Measurements from ENCODE around the gene APMAP. TPM values are rescaled to one million over a fixed set of nuclear protein-coding genes. Genes with fewer than 3 reads are reported as not detected.

The APMAP gene
- total and polyA plus RNA-seq, 2 experiments from 2014 or later: 50.4 to 90.2 TPM

DNA sequence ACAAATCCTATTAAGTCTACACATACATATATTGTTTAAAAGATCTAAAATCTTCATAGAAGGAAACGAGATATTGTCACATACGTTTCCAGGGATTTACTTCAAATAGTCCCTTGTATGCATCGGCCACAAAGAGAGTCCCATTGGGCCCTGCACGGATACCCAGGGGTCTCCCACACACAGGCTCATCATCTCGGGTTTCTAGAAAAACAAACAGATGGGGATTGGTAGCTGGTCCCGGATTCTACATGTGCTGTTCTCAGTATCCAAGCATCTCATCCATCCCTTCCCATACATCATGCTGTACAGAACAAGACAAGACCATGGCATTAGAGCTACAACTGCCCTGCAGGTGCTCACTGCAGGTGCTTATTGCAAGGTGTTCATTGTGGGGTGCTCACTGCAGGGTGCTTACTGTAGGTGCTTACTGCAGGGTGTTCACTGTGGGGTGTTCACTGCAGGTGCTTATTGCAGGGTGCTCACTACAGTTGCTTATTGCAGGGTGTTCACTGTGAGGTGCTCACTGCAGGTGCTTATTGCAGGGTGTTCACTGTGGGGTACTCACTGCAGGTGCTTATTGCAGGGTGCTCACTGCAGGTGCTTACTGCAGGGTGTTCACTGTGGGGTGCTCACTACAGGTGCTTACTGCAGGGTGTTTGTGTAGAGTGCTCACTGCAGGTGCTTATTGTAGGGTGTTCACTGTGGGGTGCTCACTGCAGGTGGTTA, 21.0 kb downstream of the APMAP start:
- TF ChIP-seq, protein P1, sequence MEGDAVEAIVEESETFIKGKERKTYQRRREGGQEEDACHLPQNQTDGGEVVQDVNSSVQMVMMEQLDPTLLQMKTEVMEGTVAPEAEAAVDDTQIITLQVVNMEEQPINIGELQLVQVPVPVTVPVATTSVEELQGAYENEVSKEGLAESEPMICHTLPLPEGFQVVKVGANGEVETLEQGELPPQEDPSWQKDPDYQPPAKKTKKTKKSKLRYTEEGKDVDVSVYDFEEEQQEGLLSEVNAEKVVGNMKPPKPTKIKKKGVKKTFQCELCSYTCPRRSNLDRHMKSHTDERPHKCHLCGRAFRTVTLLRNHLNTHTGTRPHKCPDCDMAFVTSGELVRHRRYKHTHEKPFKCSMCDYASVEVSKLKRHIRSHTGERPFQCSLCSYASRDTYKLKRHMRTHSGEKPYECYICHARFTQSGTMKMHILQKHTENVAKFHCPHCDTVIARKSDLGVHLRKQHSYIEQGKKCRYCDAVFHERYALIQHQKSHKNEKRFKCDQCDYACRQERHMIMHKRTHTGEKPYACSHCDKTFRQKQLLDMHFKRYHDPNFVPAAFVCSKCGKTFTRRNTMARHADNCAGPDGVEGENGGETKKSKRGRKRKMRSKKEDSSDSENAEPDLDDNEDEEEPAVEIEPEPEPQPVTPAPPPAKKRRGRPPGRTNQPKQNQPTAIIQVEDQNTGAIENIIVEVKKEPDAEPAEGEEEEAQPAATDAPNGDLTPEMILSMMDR (IDR thresholded peaks at IDR 0.05; ENCODE audit: low read depth, low read length): no peak

DNA sequence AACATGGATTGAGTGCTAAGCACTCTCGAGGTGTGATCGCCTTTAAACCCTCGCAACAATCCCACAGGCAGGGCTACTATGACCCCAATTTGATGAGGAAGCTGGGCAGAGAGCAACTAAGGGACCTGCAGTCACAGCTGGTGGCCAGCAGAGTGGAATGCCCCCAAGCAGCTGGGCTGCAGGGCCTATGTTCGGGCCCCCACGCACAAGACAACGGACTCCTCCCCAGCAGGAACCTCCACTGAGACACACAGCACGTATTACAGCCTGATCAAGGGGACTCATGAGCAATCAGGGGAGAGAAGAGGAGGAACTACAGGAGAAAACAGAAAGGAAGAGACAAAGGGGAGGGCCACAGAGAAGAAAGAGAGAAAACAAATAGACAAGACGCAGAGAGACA, 21.8 kb downstream of the APMAP start:
- Histone ChIP-seq H3K27ac (no peak overlapping the region), H3K27me3 (no peaks in the 10 kb centered on the region), H3K4me3 (no peak overlapping the region), H3K4me1 (ENCODE audit: low read depth) (no peaks in the 10 kb centered on the region), H3K36me3 (peaks cover 9% of the 10 kb centered on the region), H3K9me3 (ENCODE audit: low read depth) (no peaks in the 10 kb centered on the region)
- no peak for DNase-seq (ENCODE audit: low read depth in 1 of 2, low spot score in 1 of 2)
- TF ChIP-seq, protein P1 (IDR thresholded peaks at IDR 0.05; ENCODE audit: low read depth, low read length): no peak

More for the DNA sequence above, 21.0 kb downstream of the APMAP start:
- Histone ChIP-seq H3K9me3 (ENCODE audit: low read depth) (no peaks in the 10 kb centered on the region), H3K4me1 (ENCODE audit: low read depth) (no peaks in the 10 kb centered on the region), H3K4me3 (no peak overlapping the region), H3K27me3 (no peaks in the 10 kb centered on the region), H3K36me3 (peaks cover 9% of the 10 kb centered on the region), H3K27ac (no peak overlapping the region)
- no peak for DNase-seq (ENCODE audit: low read depth in 1 of 2, low spot score in 1 of 2)

DNA sequence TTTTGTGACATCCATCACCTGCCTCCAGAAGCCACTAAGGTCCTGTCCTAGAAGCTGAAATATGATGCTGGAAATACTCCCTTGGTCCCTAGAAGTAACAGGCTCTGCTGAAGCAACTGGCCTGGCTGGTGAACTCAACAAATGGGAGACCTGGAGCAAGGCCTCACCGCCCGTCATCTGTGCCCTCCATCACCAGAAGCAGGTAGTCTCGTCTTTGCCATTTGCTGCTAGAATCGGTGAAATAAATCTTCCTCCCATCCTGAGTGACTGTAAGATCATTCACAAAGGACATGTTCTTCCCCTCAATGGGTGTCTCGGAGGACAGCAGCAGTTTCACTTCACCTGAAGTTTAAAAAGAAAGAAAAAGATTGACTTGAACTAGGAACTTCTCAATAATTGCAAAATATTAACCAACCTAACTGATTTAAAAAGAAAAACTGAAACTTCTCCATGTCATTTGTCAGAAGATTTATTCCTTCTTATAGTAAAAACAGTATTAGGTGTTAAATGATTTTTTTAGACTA, 22.5 kb downstream of the APMAP start:
- Histone ChIP-seq H3K4me3 (no peak overlapping the region), H3K9me3 (ENCODE audit: low read depth) (no peaks in the 10 kb centered on the region), H3K4me1 (ENCODE audit: low read depth) (no peaks in the 10 kb centered on the region), H3K27me3 (no peaks in the 10 kb centered on the region), H3K27ac (no peak overlapping the region), H3K36me3 (peaks cover 9% of the 10 kb centered on the region)
- no peak for DNase-seq (ENCODE audit: low read depth in 1 of 2, low spot score in 1 of 2)
- TF ChIP-seq, protein P1 (IDR thresholded peaks at IDR 0.05; ENCODE audit: low read depth, low read length): no peak

DNA sequence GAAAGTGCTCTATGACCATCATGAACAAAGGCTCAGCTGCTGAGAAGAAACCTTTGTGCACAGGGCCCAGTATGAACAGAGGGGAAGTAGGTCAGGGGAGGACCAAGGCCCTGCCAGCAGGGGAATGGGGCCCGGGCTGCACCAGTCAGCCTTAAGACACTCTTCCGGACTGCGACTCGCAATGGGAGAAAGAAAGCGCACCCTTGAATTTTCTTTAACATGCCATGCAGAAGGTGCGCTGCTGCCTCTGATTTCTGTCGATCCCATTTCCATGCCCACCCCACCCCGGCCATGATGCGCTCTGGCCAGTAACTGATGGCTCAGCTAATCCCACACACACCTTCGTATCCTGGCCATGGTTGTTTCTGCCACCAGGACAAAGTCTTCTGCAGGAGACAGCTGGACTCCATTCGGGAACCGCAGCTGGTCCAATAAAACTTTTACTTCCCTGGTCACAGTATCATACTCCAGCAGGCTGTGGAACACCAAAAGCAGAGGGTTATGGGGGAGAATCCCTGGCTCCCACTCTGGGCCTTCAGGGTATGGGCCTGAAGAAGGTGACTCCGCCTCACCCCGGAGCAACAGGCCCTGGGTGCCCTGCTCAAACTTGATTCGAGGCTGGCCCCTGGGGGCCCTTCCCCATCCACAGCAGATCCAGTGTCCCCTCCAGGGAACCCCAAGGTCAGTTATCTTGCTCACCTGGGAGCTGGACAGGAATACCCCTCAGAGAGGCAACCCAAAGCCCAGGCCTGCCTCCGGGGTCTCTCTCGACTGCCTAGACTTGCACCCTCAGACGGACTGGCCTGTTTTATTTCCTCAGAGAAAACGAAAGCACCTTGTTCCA, 23.1 kb downstream of the APMAP start:
- H3K36me3 ChIP-seq: peaks cover 9% of the 10 kb centered on the region
- no peak overlapping the region for H3K4me3 ChIP-seq
- H3K9me3 ChIP-seq (ENCODE audit: low read depth): no peaks in the 10 kb centered on the region
- no peak for DNase-seq (ENCODE audit: low read depth in 1 of 2, low spot score in 1 of 2)
- no peak overlapping the region for H3K27ac ChIP-seq
- TF ChIP-seq, protein P1 (IDR thresholded peaks at IDR 0.05; ENCODE audit: low read depth, low read length): no peak
- no peaks in the 10 kb centered on the region for H3K4me1 ChIP-seq (ENCODE audit: low read depth)
- no peaks in the 10 kb centered on the region for H3K27me3 ChIP-seq

DNA sequence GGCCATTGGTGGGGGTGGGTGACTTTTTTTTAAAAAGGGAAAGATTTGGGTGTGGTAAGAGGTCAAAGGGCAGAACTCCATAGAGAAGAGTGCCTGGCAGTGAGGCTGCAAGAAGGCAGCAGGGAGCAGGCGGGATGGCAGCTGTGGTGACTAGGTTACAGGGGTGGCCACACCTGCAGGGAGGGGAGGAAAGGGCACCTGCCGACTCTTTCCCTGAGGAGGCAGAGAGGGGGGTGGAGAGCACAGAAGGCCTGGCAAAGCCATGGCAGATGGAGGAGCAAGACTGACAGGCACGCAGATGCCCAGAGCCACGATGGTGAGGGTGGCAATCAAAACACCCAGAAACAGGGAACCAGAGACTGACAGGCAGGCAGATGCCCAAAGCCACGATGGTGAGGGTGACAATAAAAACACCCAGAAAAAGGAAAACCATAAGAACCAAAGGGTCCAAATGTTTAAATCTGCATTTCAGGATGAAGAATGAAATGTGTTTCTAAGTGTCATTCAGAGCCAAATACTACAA, 24.2 kb downstream of the APMAP start:
- no peak overlapping the region for H3K4me3 ChIP-seq
- no peak for DNase-seq (ENCODE audit: low read depth in 1 of 2, low spot score in 1 of 2)
- H3K4me1 ChIP-seq (ENCODE audit: low read depth): no peaks in the 10 kb centered on the region
- no peaks in the 10 kb centered on the region for H3K27me3 ChIP-seq
- no peaks in the 10 kb centered on the region for H3K9me3 ChIP-seq (ENCODE audit: low read depth)
- H3K27ac ChIP-seq: no peak overlapping the region
- TF ChIP-seq, protein P1 (IDR thresholded peaks at IDR 0.05; ENCODE audit: low read depth, low read length): no peak
- H3K36me3 ChIP-seq: peaks cover 9% of the 10 kb centered on the region
